GM12892 (cell line): ENCODE results near the gene KRTAP10-9.
"Not testable (repeated sequence)": the region's sequence is repeated elsewhere in the genome, so short reads cannot be mapped to it uniquely, and the experiment has no call there.

Experiments
- DNase-seq: peaks from one replicate; pipeline ENCODE4 v3.0.0; 2011; ENCODE audit not compliant: insufficient read length
- FAIRE-seq: peaks from 2 replicates; lab custom pipeline; 2011; peaks lifted over from hg19 to GRCh38; lab: Jason Lieb, UNC
- POLR2A ChIP-seq: IDR thresholded peaks from 2 replicates; pipeline ENCODE4 v1.6.1; 2011; ENCODE audit warnings: low read depth, low read length, control low read depth
- POLR2AphosphoS5 ChIP-seq: IDR thresholded peaks from 2 replicates; pipeline ENCODE4 v1.6.1; 2011; ENCODE audit warnings: low read depth, low read length, control low read depth
- TAF1 ChIP-seq: IDR thresholded peaks from 2 replicates; pipeline ENCODE4 v1.6.1; 2011; ENCODE audit warnings: low read depth, mild to moderate bottlenecking, control low read depth, low read length, borderline replicate concordance

KRTAP10-9 gene

DNA sequence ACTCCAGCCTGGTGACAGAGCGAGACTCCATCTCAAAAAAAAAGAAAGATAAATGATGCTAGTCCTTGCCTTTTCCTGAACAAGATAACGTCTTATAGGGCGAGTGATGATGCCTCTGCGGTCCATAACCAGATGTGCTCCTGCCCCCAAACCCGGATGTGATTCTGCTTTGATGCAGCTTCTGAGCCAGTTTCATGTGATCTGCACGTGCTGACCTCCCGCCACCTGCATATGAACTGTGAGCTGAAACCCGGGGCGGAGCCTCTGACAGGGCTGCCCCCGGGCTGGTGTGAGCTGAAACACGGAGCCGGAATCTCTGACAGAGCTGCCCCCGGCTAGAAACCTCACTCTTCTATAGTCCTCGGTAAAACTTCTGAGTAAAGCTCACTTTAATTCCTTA lies 26.2 kb downstream of the KRTAP10-9 start:
- FAIRE-seq (no peak), DNase-seq (no peak)
- TF ChIP-seq POLR2A: no peak
- no peak for TF ChIP-seq POLR2AphosphoS5
- no peak for TF ChIP-seq TAF1

DNA sequence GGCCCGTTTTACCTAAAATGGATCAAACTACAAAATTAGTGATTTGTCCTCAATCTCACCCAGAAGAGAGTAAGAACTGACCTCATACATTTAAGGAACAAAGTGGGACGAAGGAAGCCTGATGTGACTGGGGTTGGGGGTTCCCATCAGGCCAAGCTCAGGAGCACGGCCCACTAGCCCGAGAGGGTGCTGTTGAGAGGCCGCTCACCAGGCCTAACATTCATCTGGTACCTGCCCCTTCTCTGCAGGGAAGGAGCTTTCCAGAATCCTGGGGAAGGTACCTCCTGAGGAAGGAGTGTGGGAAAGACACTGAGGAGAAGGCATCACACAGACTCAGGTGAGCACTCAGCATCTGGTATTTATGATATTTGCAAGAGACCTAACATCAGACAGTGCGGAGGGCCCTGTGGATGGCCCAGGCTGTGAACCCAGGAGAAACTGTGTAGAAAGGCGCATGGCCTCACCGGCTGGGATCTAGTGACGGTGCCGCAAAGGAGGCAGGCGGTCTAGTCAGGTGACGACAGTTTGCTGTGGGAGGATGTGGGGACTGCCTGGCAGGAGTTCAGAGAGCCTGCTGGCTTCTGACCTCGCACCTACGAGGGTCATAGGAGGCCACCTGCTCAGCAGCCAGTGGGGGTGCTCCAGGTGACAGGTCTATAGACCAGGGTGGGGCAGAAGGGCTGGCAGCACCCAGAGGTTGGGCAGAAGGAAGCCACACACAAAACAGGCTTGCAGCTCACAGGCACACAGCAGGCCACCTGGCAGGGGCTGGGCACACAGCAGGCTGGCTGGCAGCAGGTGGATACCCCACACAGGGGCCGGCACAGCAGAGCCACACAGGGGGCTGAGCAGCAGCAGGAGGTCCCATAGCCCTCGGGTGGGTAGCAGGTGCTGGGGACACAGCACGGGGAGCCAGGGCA lies 27.0 kb downstream of the KRTAP10-9 start:
- no peak for TF ChIP-seq POLR2AphosphoS5
- no peak for TF ChIP-seq POLR2A
- TF ChIP-seq TAF1: no peak
- no peak for DNase-seq
- no peak for FAIRE-seq

DNA sequence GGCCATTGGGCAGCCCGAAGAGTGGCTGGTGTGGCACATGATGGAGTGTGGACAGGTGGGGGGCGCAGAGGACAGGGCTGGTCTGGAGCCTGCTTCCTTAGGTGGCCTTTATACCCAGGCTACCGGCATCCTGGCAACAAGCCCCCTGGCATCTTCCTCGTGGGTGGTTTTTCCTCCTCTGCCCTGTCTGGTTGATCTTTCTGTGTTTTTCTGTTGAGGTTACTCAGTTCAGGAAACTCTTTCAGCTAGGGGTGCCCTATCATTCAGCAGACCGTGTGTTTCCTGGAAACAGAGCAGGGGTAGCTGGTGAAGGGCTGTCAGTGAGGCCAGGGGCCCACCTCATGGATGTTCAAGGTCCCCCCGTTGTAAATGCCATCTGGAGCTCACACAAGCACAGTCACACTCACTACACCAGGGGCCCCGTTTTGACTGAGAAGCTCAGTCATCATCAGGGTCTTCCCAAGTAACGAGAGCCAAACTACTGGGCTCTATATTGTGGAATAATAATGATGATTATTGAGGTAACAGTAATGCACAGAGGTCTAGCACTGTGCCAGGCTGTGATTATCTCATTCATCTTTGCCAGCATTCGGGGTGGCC lies 27.8 kb downstream of the KRTAP10-9 start, which contains the start of gene KRTAP12-4:
KRTAP12-4 (minus strand) TSS at position 84 of the 600 bp plus-strand sequence; CDS start at position 39, 45 bp downstream.
- TF ChIP-seq POLR2A (no peak), POLR2AphosphoS5 (no peak), TAF1 (no peak)
- no peak for FAIRE-seq
- no peak for DNase-seq

DNA sequence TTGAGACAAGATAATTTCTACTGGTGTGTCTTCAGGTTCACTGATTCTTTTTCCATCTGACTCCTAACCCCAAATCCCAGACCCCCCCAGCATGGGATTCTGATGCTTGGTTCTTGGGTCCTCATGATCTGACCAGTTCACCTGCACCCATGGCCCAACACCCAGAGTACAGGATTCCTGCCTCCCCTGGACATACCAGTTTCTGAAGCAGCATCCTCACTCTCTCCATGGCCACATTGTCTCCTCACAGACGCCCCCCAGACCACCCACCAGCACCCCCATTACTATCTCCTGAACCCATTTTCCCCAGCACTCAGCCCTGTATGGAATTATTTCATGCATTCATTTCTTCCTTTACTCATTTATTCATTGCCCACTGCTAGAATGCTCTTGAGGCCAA lies 30.0 kb downstream of the KRTAP10-9 start:
- DNase-seq (no peak), FAIRE-seq (no peak)
- no peak for TF ChIP-seq TAF1
- TF ChIP-seq POLR2AphosphoS5: no peak
- no peak for TF ChIP-seq POLR2A

DNA sequence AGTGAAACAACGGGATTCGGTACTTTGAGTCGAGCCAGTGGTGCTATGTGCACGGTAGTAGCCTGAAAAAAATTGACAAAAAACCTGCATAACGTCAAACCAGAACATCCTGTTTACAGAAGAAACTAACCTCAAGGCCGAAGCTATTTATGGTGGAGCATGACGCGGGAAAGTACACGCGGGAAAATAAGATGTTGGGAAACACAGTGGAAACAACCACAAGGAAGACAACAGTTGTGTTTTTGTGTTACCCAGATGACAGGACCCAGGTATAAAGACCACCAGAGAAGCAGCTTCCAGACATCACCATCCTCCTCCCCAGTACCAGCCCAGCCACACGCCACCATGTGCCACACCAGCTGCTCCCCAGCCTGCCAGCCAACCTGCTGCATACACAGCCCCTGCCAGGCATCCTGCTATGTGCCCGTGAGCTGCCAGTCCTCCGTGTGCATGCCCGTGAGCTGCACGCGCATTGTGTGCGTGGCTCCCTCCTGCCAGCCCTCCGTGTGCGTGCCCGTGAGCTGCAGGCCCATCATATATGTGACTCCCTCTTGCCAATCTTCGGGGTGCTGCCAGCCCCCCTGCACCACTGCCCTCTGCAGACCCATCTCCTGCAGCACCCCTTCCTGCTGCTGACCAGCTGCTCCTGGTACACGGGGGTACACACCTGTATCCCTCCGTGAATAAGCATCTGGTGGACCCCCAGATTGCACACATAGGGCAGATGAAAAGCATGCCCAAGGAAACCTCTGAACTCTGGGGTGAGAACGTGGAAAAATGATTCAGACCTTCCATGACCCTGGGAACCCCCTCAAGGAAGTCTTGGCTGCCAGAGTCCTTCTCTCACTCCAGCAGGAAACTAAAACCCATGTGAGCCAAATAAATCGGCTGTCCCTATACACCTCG lies 31.0 kb downstream of the KRTAP10-9 start, which contains the start of gene KRTAP12-3:
KRTAP12-3 (plus strand) TSS at position 298 of the 906 bp plus-strand sequence; CDS start at position 346, 48 bp downstream.
- FAIRE-seq (no peak), DNase-seq (no peak)
- TF ChIP-seq TAF1: no peak
- TF ChIP-seq POLR2A: no peak
- TF ChIP-seq POLR2AphosphoS5: no peak

DNA sequence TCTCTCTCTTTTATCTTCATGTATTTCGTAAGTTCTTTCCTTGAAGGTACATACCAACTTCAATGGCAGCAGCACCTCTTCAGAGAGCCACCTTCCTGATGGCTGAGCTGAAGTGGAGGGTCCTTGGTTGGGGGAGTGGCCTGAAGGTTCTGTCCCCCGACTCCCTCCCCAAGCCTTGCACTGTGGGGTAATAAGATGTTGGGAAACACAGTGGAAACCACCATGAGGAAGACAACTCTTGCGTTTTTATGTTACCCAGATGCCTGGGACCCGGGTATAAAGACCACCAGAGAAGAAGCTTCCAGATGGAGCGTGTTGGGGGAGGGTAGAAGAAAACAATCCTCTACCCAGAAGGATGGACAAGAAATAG lies 31.6 kb downstream of the KRTAP10-9 start:
- TF ChIP-seq TAF1: no peak
- TF ChIP-seq POLR2A: no peak
- no peak for TF ChIP-seq POLR2AphosphoS5
- FAIRE-seq: no peak
- no peak for DNase-seq

DNA sequence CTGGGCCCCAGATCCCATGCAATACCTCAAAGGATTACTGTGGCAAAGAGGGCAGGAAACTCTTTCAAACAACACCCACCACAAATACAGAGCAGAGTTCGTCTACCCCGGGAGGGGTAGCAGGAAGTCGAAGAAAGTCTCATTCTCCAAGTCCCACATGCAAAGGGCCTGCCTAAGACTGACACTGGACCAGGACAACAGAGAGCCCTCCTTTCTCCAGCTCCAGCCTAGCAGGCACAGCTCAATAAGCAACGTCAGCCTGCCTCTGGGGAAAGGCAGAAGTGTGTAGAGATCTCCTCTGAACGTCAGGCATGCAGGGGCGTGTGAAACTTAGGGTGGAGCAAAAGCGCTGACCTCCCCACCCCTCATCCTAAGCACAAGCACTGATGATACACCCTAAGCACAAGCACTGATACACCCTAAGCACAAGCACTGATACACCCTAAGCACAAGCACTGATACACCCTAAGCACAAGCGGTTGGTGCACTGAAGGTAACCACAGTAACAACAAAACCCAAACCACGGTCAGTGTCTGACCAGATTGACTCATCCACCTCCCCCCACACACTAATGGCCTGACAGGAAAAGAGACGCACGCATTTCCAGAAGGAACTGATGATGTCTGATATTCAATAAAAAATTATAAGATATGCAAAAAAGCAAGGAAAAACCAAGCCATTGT lies 32.2 kb downstream of the KRTAP10-9 start:
- no peak for FAIRE-seq
- DNase-seq: no peak
- TF ChIP-seq POLR2AphosphoS5: no peak
- TF ChIP-seq POLR2A: no peak
- TF ChIP-seq TAF1: no peak

DNA sequence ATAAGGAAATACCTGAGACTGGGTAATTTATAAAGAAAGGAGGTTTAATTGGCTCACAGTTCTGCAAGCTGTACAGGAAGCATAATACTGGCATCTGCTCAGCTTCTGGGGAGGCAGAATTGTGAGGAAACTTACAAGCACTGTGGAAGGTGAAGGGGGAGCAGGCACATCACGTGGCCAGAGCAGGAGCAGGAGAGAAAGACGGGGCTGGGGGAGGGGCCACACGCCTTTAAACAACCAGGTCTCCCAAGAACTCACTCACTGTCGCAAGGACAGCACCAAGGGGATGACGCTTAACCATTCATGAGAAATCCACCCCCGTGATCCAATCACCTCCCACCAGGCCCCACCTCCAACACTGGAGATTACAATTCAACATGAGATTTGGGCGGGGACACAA lies 34.7 kb downstream of the KRTAP10-9 start:
- not testable (repeated sequence) for FAIRE-seq, DNase-seq

DNA sequence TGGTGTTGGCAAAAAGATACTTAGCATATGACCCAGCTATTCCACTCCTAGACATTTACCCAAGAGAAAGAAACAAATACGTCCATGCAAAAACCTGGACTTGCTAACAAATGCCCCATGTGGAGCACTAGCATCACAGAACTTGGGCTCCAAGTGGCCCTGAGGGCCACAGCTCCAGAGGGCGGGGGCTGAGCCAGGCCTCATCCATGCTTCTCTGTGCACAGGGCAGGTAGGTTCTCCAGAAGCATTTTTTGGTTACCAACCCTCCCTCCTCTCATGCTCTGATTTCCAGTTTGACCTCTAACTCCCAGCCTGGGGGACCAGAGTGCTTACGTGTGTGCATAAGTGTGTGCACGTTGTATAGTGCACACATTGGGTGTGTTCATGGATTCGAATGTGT lies 37.8 kb downstream of the KRTAP10-9 start:
- FAIRE-seq (no peak), DNase-seq (no peak)
- TF ChIP-seq POLR2AphosphoS5 (no peak), POLR2A (no peak), TAF1 (no peak)

DNA sequence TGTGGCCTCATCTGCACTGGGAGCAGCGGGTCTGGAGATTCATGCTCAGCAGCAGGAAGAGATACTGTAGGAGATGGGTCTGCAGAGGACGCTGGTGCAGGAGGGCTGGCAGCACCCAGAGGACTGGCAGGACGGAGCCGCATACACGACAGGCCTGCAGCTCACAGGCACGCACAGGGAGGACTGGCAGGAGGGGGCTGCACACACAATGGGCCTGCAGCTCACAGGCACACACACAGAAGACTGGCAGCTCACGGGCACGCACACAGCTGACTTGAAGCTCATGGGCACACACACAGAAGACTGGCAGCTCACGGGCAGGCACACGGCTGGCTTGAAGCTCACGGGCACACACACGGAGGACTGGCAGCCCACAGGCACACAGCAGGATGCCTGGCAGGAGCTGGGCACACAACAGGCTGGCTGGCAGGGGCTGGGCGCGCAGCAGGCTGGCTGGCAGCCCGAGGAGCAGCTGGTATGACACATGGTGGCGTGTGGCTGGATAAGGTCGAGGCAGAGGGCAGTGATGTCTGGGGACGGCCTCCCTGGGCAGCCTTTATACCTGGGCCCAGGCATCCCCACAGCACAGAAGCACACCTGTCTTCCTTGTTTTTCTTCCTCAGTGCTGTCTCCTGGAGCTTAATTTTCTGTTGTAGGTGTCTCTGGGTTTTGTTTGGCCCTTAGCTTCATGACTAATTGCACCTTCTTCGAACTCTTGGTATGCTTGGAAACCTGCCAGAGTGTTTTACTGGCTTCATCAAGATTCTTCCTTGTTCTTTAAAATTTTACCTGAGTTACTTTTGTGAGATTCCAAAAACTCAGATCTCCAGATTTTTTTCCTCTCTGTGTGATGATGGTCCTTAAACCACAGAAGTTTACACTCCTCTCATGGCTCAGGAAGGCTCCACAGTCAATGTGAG lies 39.8 kb downstream of the KRTAP10-9 start, which contains the start of gene KRTAP12-2:
KRTAP12-2 (minus strand) TSS at position 527 of the 920 bp plus-strand sequence; CDS start at position 486, 41 bp downstream.
- TF ChIP-seq POLR2AphosphoS5: no peak
- no peak for TF ChIP-seq TAF1
- no peak for TF ChIP-seq POLR2A
- DNase-seq (no peak), FAIRE-seq (no peak)
